ENCODE data around the gene CDS2.
A peak's percentile ranks its signal among the peaks of the same experiment; 100 is the strongest.

The CDS2 gene

DNA sequence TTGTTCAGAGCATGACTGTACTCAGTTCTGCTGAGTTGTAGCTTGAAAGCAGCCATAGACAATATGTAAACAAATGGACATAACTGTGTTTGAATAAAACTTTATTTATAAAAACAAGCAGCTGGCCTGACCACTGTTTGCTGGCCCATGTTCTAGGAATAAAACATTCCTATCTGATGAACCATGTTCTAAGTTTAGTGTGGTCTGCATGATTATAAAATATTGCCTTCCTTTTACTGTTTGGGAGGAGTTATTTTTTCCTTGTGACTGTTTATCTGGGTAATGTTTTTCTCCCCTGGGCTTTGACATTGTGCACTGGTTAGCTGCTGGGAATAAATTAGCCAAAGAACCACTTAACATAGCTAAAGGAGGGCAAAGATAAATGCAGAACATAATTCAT lies 55.1 kb downstream of the CDS2 start:
- peak; percentile 25 for DNase-seq (ENCODE audit: low spot score)

DNA sequence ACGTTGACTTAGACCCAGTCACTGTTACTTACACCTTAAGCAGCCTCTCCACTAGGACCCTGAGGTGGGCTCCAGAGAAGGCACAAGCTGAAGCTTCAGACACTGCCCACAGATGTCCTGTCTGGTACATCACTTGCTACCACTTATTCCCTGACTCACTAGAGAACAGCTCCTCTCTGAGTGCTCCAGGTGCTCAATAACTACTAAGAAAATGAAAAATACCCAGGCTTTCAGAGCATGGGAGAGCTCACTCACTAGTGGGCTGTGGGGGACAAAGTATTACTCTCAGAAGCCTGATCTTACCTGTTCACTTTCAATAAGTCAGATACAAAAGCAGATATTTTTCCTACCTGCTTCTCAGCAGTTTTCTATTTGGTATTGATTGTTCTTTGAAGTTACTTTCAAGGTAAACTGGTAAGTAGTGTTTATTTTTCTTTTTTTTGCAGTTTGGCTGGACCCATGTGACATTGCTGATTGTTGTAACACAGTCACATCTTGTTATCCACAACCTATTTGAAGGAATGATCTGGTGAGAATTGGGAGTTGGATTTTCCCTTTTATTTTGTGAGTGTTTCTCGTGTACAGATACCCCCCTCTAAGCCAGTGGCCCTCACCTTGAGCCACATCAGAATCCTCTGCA lies 55.9 kb downstream of the CDS2 start:
- DNase-seq (ENCODE audit: low spot score): no peak

DNA sequence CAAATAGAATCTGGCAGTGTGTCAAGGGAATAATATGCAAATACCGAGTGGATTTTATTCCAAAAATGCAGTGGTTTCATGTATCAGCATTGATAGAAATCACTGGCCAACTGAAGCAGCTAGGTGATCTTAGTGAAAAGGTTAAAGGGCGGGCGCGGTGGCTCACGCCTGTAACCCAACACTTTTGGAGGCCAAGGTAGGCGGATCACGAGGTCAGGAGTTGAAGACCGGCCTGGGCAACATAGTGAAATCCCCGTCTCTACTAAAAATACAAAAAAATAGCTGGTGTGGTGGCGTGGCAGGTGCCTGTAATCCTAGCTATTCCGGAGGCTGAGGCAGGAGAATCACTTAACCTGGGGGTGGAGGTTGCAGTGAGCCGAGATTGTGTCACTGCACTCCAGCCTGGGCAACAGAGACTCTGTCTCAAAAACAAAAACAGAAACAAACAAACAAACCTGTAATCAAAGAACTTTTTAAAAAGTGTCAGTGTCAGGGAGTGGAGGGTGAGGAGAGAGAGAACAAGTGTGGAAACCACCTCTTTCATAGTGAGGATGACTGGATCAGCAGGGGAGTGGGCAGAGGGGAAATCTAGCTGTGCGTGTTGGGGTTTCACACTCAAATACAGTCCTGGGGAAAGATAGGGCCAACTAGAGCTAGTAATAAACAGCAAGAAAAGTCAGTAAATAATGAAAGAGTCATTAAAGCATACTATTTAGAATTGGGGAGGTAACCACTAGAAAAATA lies 57.1 kb downstream of the CDS2 start:
- DNase-seq (ENCODE audit: low spot score): no peak

DNA sequence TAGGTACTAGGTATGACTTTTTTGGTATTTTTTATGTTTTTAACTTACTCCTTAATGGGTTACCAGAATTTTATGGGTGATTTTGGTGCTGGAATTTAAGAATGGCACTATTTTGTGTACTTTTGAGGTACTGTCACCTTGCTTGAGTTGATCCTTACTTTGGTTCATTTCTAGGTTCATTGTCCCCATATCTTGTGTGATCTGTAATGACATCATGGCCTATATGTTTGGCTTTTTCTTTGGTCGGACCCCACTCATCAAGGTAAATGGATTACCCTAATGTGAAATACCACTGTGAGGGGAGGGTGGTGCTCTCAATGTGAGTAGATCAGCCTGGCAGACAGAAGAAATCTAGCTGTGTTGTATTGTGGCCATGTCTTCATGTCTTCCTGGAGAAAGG lies 57.9 kb downstream of the CDS2 start:
- no peak for DNase-seq (ENCODE audit: low spot score)

DNA sequence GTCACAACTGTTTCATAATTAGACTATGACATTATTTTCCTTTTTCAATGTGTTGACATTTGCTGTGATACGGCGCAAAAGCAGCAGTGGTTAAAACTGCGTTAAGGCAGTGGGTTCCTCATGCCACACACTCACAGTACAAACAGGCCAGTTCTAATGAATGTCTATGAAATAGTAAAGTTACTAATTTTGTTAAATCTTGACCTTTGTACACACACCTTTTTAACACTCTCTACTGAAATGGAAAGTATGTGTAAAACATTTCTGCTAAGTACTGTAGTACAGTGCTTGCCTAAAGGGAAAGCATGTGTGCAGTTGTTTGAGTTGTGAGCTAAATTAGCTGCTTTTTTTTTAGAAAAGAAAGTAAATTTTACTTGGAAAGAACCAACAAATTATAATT lies 60.3 kb downstream of the CDS2 start:
- no peak for DNase-seq (ENCODE audit: low spot score)

DNA sequence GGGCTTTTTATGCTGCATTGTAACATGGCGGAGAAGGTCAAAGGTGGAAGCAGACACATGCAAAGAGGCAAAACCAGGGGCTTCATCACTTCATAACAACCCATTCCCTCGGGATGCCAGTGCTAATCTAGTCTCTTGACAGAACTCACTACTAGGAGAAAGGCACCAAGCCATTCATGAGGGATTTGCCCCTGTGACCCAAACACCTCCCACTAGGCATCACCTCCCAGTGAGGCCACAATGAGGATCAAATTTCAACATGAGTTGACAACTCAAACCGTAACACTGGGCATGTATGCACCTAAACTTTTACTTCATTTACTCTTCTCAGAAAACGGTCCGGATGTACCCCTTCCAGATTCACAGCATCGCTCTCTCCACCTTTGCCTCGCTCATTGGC lies 61.9 kb downstream of the CDS2 start:
- no peak for DNase-seq (ENCODE audit: low spot score)

DNA sequence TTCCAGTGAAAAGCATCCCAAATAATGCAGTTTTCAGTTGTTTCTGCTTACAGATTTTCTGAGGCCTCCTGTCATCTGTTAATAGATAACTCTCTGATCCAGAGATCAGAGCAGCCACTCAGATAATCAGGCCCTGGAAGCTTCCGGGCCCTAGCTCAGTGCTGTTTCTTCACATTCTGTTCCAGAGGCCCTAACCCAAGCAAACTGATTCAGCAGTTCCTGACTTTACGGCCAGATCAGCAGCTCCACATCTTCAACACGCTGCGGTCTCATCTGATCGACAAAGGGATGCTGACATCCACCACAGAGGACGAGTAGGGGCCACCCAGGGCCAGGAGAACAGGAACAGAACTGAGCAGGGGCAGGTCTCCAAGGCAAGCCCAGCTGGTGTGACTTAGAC lies 63.1 kb downstream of the CDS2 start:
- peak; percentile 4 for DNase-seq (ENCODE audit: low spot score)

DNA sequence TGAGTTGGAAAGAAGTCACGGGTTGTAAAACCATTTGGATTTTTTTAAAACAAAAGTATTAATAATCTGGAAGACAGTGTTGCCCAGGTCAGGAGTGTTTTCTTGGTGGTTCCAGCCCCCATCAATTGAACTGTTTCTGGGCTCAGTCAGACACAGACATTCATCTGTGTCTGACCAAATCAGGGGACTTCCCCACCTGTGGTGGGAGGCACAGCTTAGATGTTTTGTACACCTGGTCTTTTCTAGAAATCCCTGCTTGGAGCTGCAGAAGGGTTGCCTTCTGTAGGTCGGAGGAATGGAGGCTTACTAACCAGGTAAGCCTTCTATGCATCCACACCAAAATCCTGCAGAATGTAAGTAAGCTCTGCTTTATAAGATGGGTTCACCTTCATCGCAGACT lies 63.6 kb downstream of the CDS2 start:
- DNase-seq (ENCODE audit: low spot score): no peak

DNA sequence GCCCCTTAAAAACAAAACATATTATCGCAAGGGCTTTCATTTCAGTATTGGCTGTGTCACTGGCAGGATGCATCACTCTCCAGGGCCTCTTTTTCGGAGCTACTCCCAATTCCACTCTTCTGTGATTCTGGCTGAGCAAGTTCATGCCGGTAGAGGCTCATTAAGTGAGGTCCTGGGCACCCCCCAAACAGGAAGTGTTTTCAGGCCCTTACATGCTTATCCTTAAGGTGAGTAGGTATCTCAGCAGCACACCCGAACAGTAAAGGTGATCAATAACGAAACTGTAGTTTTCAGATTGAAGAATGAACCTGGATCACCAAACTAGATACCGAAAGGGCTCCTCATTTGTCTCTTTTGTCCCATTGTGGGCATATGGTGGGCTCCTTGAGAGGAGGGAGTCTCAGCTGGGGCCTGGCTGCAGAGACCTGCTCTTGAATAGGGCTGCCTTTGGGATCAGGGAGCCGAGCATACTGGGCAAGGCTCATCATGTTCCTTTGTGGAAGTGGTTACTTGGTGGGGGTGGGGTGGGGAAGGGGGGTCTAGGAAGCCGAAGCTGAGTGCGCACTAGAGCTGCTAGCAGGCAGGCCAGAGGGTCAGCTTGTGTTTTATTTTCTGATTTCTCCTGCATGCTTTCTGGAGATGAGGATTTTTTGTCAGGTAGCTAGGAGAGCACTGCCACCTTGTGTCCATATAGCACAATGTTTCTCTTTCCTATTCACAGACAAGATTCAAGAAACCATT lies 65.2 kb downstream of the CDS2 start:
- peak; percentile 79 for DNase-seq (ENCODE audit: low spot score)

DNA sequence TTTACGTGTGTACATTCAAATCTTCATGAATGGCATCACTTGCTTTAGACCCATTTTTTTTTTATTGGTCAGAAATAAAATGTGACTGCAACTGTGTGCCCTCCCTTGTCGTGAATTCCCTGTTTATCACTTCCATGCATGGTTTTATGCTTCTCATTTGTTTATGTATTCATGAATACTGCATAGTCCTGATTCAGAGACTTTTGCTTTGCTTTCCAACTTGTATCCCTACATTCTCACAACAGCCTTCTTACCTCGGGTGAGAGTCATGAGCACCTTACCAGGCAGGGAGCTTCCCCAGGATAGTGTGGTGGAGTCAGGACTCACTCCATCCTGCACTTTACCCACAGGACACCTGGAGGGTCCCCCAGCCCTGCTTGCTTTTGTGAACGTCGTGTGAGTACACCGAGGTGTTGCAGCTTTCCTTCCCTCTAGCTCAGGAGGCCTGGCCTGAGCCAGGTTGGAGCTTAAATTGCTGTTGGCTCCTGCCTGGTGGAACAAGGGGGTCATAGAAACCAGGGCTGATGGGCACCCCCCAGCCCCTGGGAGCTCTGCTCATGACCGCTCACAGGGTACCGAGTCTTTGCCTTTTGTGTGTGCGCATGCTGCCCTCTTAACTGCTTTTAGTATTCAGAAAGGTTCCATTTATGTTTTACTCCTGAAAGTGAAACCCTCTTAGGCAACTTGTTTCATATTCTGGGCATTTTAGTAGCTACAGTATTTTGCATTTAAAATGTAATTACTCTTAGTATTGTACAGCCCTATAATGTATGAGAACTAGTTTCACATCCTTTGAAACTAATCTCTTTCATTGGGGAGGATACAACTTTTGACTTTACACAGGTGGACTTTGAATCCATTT lies 66.0 kb downstream of the CDS2 start:
- DNase-seq (ENCODE audit: low spot score): no peak

DNA sequence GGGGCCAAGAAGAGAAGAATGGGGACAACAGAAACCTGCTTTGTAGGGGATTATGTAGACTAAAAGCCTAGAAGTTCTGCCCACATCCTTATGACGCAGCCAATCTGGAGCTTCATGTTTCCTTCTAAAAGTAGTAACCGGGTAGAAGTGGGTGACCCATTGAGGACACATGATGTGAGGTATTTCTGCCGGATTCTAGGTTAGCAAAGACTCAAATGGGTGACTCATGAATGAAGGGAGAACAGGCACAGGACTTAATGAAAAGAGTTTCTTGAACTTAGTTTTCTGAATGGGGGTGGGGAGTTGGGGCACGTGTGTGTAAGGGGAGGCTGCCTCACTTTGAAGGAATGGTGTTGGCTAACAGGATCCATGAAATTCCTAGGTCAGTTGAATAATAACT lies 68.8 kb downstream of the CDS2 start:
- DNase-seq (ENCODE audit: low spot score): peak; percentile 36

DNA sequence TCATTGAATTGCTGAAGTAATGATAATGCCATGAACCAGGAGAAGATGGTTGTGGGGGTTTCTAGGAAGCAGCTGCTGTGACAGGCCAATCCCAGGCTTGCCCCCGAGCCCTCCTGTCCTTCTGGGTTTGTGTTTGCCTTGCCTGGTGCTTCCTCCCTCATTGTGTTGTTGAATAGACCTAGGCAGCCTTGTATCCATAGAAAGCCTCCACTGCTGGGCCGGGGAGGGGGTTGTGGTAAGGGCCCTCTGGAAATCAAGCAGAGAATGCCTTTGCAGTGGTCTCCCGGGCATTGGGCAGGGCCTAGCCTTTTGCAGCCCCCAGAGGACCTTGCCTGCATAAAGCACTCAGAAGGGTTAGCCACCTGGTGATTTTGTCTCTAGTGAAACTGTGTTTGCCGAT lies 69.3 kb downstream of the CDS2 start:
- DNase-seq (ENCODE audit: low spot score): no peak

DNA sequence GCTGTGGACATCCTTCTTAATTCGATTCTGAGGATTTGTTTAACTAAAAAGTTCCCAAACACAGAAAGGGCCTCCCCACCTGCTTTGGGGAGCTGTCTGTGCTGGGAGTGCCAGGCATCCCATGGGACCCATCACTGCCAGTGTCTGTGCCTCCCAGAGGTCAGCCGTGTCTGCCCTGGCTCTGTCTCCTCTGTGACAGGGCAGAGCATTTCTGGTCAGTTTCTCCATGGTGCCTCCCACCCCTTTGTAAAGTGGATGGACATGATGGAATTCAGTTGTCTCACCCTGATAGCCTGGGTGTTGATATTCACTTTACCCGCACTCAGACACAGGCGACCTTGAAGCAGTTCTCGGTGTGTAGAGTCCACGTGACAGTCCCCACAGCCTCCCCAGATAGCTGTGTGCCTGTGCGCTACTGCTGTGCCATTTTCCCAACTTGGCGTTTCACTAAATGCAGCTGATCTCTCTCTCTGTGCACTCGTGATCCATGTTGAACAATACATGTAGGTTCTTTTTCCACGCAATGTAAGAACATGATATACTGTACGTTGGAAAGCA lies 70.5 kb downstream of the CDS2 start:
- DNase-seq (ENCODE audit: low spot score): no peak

DNA sequence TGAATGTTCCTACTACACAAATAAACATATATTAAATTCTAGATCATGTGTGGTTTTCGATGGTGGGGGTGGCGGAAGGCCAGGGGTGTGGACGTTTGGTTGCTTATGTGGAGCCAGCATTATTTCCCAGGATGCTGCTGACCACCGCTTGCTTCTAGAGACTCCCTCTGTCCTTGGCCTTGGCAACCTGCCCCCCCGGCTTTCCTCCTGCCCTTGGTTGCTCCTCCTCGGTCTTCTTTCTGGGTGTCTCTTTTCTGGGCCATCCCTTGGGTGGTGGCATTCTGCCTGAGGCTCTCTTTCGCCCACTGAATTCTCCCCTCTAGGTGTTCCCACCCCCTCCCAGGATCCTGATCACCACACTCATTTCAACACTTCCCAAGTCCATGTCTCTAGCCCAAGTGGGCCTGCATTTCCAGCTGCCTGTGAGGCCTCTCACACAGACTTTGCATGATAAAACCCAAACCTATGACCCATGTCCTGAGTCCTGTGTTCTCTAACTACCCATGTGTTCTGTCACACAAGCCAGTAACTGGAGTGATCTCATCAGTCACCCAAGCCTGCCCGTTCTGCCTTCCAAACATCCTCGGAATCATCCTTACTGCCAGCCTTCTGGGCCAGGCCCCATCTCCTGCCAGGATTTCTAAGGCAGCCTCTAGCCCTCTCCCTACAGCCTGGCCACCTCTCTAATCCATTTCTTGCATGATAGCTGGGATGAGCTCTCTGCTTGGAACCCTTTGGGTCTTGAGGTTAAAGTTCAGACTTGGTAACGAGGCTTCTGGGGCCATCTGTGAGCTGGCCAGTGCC lies 71.2 kb downstream of the CDS2 start:
- DNase-seq (ENCODE audit: low spot score): no peak

DNA sequence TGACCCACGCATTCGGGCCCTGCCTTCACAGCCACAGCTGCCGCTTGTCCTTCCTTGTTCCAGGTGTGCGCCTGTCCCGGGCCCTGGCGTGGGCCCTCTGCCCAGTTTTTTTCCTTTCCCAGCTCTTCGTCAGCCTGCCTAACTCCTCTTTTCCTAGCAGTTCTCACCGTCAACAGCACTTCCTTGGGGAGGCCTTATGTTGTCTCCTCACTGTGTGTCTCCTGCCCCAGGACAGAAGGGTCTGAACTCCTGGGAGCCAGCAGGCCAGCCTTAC lies 71.8 kb downstream of the CDS2 start:
- no peak for DNase-seq (ENCODE audit: low spot score)

DNA sequence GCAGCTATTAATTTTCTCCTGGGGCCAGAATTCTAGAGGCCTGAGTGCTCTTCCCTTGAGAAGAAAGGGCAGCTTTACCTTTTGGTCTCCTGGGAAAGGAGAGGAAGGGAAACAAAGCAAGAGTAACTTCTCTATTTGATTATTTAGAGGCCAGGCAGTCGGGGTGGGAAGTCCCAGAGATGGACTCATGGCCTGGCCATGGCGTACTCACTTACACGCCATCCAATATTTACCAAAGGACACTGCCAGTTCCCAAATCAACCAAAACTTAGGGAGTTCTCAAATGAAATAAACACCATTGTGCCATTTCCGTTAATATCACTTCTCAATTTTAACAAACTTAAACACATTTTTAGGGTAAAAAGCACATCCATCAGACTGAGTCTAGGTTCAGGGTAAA lies 76.6 kb downstream of the CDS2 start:
- no peak for DNase-seq (ENCODE audit: low spot score)

DNA sequence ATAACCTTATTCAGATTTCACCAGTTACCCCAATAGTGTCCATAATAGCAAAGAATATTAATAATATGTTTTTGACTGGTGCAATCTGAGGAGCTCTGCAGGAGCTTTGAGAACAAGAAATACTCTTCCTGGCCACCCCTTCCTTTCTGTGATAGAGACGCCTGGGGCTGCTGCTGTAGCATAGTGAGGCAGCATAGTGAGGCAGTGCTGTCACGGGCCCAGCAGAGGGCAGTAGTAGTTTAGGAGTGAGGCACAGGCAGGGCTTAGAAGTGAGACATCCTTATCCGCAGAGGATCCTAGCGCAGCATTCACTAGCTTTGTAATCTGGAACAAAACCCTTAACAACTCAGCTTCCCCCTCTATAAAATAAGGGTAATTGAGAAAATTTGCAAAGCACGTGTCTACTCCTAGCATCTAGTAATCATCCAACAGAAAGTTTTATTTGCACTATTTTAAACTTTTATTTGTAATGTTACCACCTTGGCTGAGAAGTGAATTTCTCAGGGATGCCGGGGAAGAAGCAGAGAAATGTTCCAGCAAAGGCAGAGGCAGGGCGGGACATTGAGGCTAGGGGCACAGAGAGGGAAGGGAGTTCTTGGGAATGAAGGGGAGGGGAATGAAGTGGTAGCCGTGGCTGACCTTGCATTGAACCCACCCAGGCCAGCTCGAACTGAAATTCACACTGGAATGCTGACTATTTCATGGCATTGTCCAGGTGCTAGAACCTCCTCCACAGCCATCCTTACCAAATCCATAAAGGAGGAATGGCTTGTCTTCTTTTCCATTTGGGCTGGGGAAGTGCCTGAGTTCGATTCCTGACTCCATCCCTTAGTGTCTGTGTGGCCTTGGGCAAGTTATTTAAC lies 78.8 kb downstream of the CDS2 start:
- DNase-seq (ENCODE audit: low spot score): peak; percentile 76

DNA sequence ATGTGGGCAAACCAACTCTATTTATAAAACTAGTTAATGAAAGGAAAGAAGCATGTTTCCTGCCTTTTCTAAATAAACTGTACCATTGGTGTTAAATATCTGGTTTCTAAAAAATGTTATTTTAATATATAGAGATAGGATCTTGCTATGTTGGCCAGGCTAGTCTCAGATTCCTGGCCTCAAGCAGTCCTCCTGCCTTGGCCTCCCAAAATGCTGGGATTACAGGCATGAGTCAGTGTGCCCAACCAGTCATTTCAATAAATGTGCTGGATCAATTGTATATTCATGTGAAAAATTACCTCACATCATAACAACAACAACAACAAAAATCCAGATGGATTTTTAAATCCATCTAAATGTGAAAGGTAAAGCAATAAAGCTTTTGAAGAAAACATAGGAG lies 80.3 kb downstream of the CDS2 start:
- no peak for DNase-seq (ENCODE audit: low spot score)

DNA sequence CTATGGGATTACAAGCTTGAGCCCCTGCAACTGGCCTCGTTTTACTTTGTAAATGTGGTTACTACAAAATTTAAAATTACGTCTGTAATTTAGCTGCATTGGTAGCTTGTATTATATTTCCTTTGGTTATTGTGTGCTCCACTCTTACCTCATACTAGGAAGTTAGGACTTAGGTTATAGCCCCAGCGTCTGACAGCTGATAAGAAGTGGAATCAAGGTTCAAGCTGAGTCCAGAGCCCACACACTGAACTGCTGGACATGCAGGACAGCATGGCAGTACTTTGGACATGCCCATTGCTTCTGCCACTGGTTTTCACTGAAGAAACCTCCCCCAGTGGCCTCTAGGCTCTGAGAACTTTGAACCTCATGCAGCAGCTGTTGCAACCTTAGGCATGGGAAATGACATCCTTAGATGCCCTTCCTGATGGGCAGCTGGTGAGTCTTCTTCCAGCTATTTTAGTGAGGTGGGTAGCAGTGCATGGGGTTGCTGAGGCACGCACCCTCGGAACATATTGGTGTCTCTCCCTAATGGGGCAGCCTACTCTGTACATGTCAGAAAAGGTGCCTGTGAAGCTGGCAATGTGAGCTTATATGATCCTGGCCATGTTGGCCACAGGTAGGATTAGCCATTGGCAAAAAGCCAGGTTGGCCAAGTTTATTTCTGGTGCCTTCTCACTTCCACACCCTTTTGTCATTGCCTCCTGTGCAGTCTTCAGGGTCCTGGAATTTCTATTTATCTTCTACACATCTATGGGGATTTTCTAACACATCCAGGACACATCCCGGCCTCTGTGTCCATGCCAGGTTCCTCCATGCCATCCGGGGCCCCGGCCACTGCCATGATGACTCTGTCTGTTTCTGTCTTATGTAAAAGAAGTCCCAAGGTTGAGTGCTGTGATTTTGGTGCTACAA lies 85.3 kb downstream of the CDS2 start:
- DNase-seq (ENCODE audit: low spot score): no peak

Data from kidney tubule cell (primary cell).